Spleen (tissue), 11 donors: ENCODE data around the gene SLC7A4. TPM values are rescaled to one million over a fixed set of nuclear protein-coding genes. Genes with fewer than 3 reads are reported as not detected.

Experiments used
- DNase-seq: peaks from one replicate; pipeline ENCODE4 v3.0.0-alpha.2; 2020
- H3K27ac ChIP-seq, 8 donors: fragments of 200-600 bp; sonication (generic) in 7 of 8; 1 replicate in 4 of 8; 2 replicates in 4 of 8; pipeline versions ENCODE4 v1.5.0 to v1.8.0; 2016 to 2021; ENCODE audit warnings: inconsistent platforms in 4 of 8, mild to moderate bottlenecking in 4 of 8, moderate library complexity in 1 of 8
- H3K27me3 ChIP-seq, 7 donors: fragments of 200-600 bp; sonication (generic) in 6 of 7; replicated peaks in 1 of 7; 1 replicate in 4 of 7; 2 replicates in 3 of 7; pipeline versions ENCODE4 v1.5.0 to v1.8.0; 2016 to 2021; ENCODE audit warnings: inconsistent platforms in 3 of 7, mild to moderate bottlenecking in 1 of 7
- H3K36me3 ChIP-seq, 6 donors: fragments of 200-600 bp; sonication (generic) in 5 of 6; 1 replicate in 4 of 6; 2 replicates in 2 of 6; pipeline versions ENCODE4 v1.5.0 to v1.8.0; 2016 to 2021; ENCODE audit warnings: inconsistent platforms in 2 of 6
- H3K4me1 ChIP-seq, 6 donors: fragments of 200-600 bp; sonication (generic) in 5 of 6; 1 replicate in 3 of 6; 2 replicates in 3 of 6; pipeline versions ENCODE4 v1.5.0 to v1.8.0; 2016 to 2021; ENCODE audit warnings: inconsistent platforms in 3 of 6
- H3K4me3 ChIP-seq, 8 donors: fragments of 200-600 bp; sonication (generic) in 7 of 8; 1 replicate in 4 of 8; 2 replicates in 4 of 8; pipeline versions ENCODE4 v1.5.0 to v1.8.0; 2016 to 2021; ENCODE audit warnings: inconsistent platforms in 4 of 8, mild to moderate bottlenecking in 4 of 8, moderate library complexity in 2 of 8
- H3K9me3 ChIP-seq, 8 donors: fragments of 200-600 bp; sonication (generic) in 7 of 8; 1 replicate in 4 of 8; 2 replicates in 4 of 8; pipeline versions ENCODE4 v1.5.0 to v1.8.0; 2016 to 2021; ENCODE audit warnings: inconsistent platforms in 4 of 8
- CTCF ChIP-seq, 11 experiments: fragments of 200-600 bp in 7 of 11; fragments of 450-650 bp in 4 of 11; sonication (generic) in 4 of 11; IDR thresholded peaks in 8 of 11; conservative IDR thresholded peaks in 3 of 11; 1 replicate in 7 of 11; 2 replicates in 4 of 11; pipeline versions ENCODE4 v1.4.0 to v1.8.0; 2016 to 2021; ENCODE audit warnings: antibody characterized with exemption in 11 of 11, inconsistent platforms in 4 of 11, mild to moderate bottlenecking in 1 of 11
- POLR2A ChIP-seq, 3 donors: fragments of 450-650 bp; IDR thresholded peaks; one replicate each; pipeline ENCODE4 v1.5.1; 2017; ENCODE audit warnings: antibody characterized with exemption in 3 of 3, mild to moderate bottlenecking in 1 of 3
- POLR2AphosphoS5 ChIP-seq, 3 donors: sonication (generic); formaldehyde crosslinking; IDR thresholded peaks; one replicate each; pipeline ENCODE4 v1.5.1; 2017; ENCODE audit warnings: antibody characterized with exemption in 3 of 3
- WGBS, 5 donors: extraction: QIAGEN DNeasy Blood & Tissue Kit in 3 of 5; methylation state at CpG; one replicate each; pipeline versions ENCODE4 v1.1.5 to v1.1.7; 2013 to 2018; 5-methylcytosine and 5-hydroxymethylcytosine counted together
- intact Hi-C: fragments of 100-400 bp; cut with DNase I; formaldehyde crosslinking; loops from one replicate; pipeline ENCODE4 v1.15.0; 2023; ENCODE audit warnings: low total_unique reads
- polyA plus RNA-seq, 3 donors: library from polyadenylated mRNA; stranded (reverse); fragments of 200-250 nt; gene quantifications; one replicate each; pipeline ENCODE4 v1.2.1, GENCODE V29; 2013
- total RNA-seq, 7 donors: library from RNA; depleted of rRNA in 3 of 7; stranded (reverse); fragments of >200 nt in 3 of 7; fragmentation: NEBNext Ultra II Directional in 4 of 7; extraction: Animal tissue kit (Norgen Biotek cat#: 25700) in 4 of 7; gene quantifications; one replicate each; pipeline versions ENCODE4 v1.1.0 to v1.2.1, GENCODE V29; 2016 to 2021
- donor health status: healthy with polysubstance abuse.
- donor health status: DM: no; HTN: no; CAD: no; lungs with moderate emphysema.
- donor health status: DM: no; HTN: no; CAD: no.
- donor health status: Bipolar disorder and iron deficiency.
- donor health status: healthy.
- donor health status: DM: no; HTN: no; CAD: no.
- donor health status: DM: yes; HTN: yes; CAD: no.

Gene SLC7A4
- total and polyA plus RNA-seq, 10 donors = 0.11 to 0.95 (median 0.29) TPM; not detected in 3

- H3K9me3 ChIP-seq = no peaks in the 10 kb centered on the region
- H3K4me3 ChIP-seq = peak overlapping the region; percentile 12 to 55 (median 20)
- peaks cover 11 to 34% (median 29%) of the 10 kb centered on the region in 6 donors for H3K4me1 ChIP-seq
- DNase-seq = peak; percentile 79
- 6 to 12% (median 11%) methylated on average over 10 to 15 of the region's 15 CpGs for WGBS, 5 donors
- H3K27ac ChIP-seq = peak overlapping the region in 5 of 8 donors; percentile 20 to 79 (median 62)
- H3K36me3 ChIP-seq = no peaks in the 10 kb centered on the region
- peaks cover 0 to 37% (median 0%) of the 10 kb centered on the region in 7 donors for H3K27me3 ChIP-seq
- TF ChIP-seq POLR2AphosphoS5 (IDR thresholded peaks at IDR 0.05) = no peak
- no peak for TF ChIP-seq CTCF (IDR thresholded peaks at IDR 0.05 in 8 of 11, conservative IDR thresholded peaks at IDR 0.05 in 3 of 11)
- no peak for TF ChIP-seq POLR2A (IDR thresholded peaks at IDR 0.05)
- intact Hi-C loops = no loop called here
Measured at GRCh38 chr22:21044931-21045584, 12.7 kb upstream of the SLC7A4 start.

GRCh38 chr22:21043860-21044535 is 11.6 kb upstream of the SLC7A4 start:
- peaks cover 0 to 37% (median 0%) of the 10 kb centered on the region in 7 donors for H3K27me3 ChIP-seq
- no peaks in the 10 kb centered on the region for H3K9me3 ChIP-seq
- peak overlapping the region in 4 of 8 donors; percentile 49 to 79 (median 66) for H3K27ac ChIP-seq
- H3K4me1 ChIP-seq = peaks cover 11 to 34% (median 29%) of the 10 kb centered on the region in 6 donors
- no peaks in the 10 kb centered on the region for H3K36me3 ChIP-seq
- intact Hi-C loops = no loop called here
- peak overlapping the region in 2 of 8 donors; percentile 38 to 55 for H3K4me3 ChIP-seq
- TF ChIP-seq CTCF (IDR thresholded peaks at IDR 0.05 in 8 of 11, conservative IDR thresholded peaks at IDR 0.05 in 3 of 11) (no peak), POLR2A (IDR thresholded peaks at IDR 0.05) (no peak), POLR2AphosphoS5 (IDR thresholded peaks at IDR 0.05) (no peak)
- 85 to 92% (median 86%) methylated on average over 11 to 15 of the region's 15 CpGs for WGBS, 5 donors
- peak; percentile 36 for DNase-seq

- no peak for TF ChIP-seq POLR2AphosphoS5 (IDR thresholded peaks at IDR 0.05)
- TF ChIP-seq CTCF (IDR thresholded peaks at IDR 0.05 in 8 of 11, conservative IDR thresholded peaks at IDR 0.05 in 3 of 11) = no peak
- no peak for TF ChIP-seq POLR2A (IDR thresholded peaks at IDR 0.05)
- 78 to 82% (median 80%) methylated on average over 6 of the region's 6 CpGs for WGBS, 5 donors
Measured at GRCh38 chr22:21042978-21043859, 10.9 kb upstream of the SLC7A4 start.

More at GRCh38 chr22:21042978-21043859, 10.9 kb upstream of the SLC7A4 start:
- intact Hi-C loops = no loop called here
- Histone ChIP-seq H3K36me3 (no peaks in the 10 kb centered on the region), H3K4me3 (no peak overlapping the region), H3K27ac (peak overlapping the region in 2 of 8 donors; percentile 69 to 79), H3K27me3 (peaks cover 0 to 37% (median 0%) of the 10 kb centered on the region in 7 donors), H3K4me1 (peaks cover 11 to 34% (median 29%) of the 10 kb centered on the region in 6 donors), H3K9me3 (no peaks in the 10 kb centered on the region)
- DNase-seq = peak; percentile 22
